T-helper 1 cell treated with Interleukin-12 subunit alpha and Interleukin-12 subunit beta and Interleukin-4 antibody, amounts not matched to agents 30 μg/mL and 1 μg/mL, for 36 hours (primary cell): ENCODE data around the gene MTNR1B.

Source experiments
- H3K27ac Mint-ChIP-seq: one replicate; pipeline ENCODE4 v1.8.0; 2021; ENCODE audit warnings: mild to moderate bottlenecking, mixed read lengths
- H3K27me3 Mint-ChIP-seq: one replicate; pipeline ENCODE4 v1.8.0; 2021; ENCODE audit warnings: low read depth, mixed read lengths
- H3K36me3 Mint-ChIP-seq: one replicate; pipeline ENCODE4 v1.8.0; 2021; ENCODE audit warnings: low read depth, mixed read lengths
- H3K4me1 Mint-ChIP-seq: one replicate; pipeline ENCODE4 v1.8.0; 2021; ENCODE audit warnings: low read depth, mixed read lengths
- H3K4me3 Mint-ChIP-seq: one replicate; pipeline ENCODE4 v1.8.0; 2021; ENCODE audit warnings: mild to moderate bottlenecking, moderate library complexity, mixed read lengths
- H3K9me3 Mint-ChIP-seq: one replicate; pipeline ENCODE4 v1.8.0; 2021; ENCODE audit warnings: mixed read lengths

Gene MTNR1B

GRCh38 chr11:93000511-93001476 lies 31.3 kb downstream of the MTNR1B start:
- Mint-ChIP-seq H3K27me3 (no peaks in the 10 kb centered on the region), H3K4me3 (no peak overlapping the region), H3K36me3 (no peaks in the 10 kb centered on the region), H3K9me3 (no peaks in the 10 kb centered on the region), H3K4me1 (no peaks in the 10 kb centered on the region), H3K27ac (no peak overlapping the region)

GRCh38 chr11:93001806-93002205 lies 32.4 kb downstream of the MTNR1B start:
- H3K4me3 Mint-ChIP-seq, result no peak overlapping the region
- H3K27me3 Mint-ChIP-seq, result no peaks in the 10 kb centered on the region
- no peaks in the 10 kb centered on the region for H3K4me1 Mint-ChIP-seq
- no peaks in the 10 kb centered on the region for H3K36me3 Mint-ChIP-seq
- no peak overlapping the region for H3K27ac Mint-ChIP-seq
- H3K9me3 Mint-ChIP-seq, result no peaks in the 10 kb centered on the region

GRCh38 chr11:93002380-93002779 lies 32.9 kb downstream of the MTNR1B start:
- Mint-ChIP-seq H3K9me3 (no peaks in the 10 kb centered on the region), H3K4me3 (no peak overlapping the region), H3K27ac (no peak overlapping the region), H3K36me3 (no peaks in the 10 kb centered on the region), H3K4me1 (no peaks in the 10 kb centered on the region), H3K27me3 (no peaks in the 10 kb centered on the region)

- Mint-ChIP-seq H3K36me3 (no peaks in the 10 kb centered on the region), H3K27me3 (no peaks in the 10 kb centered on the region), H3K4me1 (no peaks in the 10 kb centered on the region), H3K4me3 (no peak overlapping the region), H3K9me3 (no peaks in the 10 kb centered on the region), H3K27ac (no peak overlapping the region)
Observed at GRCh38 chr11:93005239-93005638, 35.8 kb downstream of the MTNR1B start.

GRCh38 chr11:93013646-93014045 lies 44.2 kb downstream of the MTNR1B start:
- no peak overlapping the region for H3K4me3 Mint-ChIP-seq
- H3K4me1 Mint-ChIP-seq, result no peaks in the 10 kb centered on the region
- H3K9me3 Mint-ChIP-seq, result no peaks in the 10 kb centered on the region
- H3K27ac Mint-ChIP-seq, result no peak overlapping the region
- H3K27me3 Mint-ChIP-seq, result no peaks in the 10 kb centered on the region
- no peaks in the 10 kb centered on the region for H3K36me3 Mint-ChIP-seq

- Mint-ChIP-seq H3K27me3 (no peaks in the 10 kb centered on the region), H3K9me3 (no peaks in the 10 kb centered on the region), H3K4me1 (no peaks in the 10 kb centered on the region), H3K36me3 (no peaks in the 10 kb centered on the region), H3K27ac (no peak overlapping the region), H3K4me3 (no peak overlapping the region)
Observed at GRCh38 chr11:93016595-93016994, 47.1 kb downstream of the MTNR1B start.

- no peaks in the 10 kb centered on the region for H3K27me3 Mint-ChIP-seq
- H3K9me3 Mint-ChIP-seq, result no peaks in the 10 kb centered on the region
- H3K36me3 Mint-ChIP-seq, result no peaks in the 10 kb centered on the region
- H3K4me3 Mint-ChIP-seq, result no peak overlapping the region
- H3K4me1 Mint-ChIP-seq, result no peaks in the 10 kb centered on the region
- no peak overlapping the region for H3K27ac Mint-ChIP-seq
Observed at GRCh38 chr11:93017821-93018690, 48.6 kb downstream of the MTNR1B start.

- Mint-ChIP-seq H3K27ac (no peak overlapping the region), H3K4me1 (no peaks in the 10 kb centered on the region), H3K27me3 (no peaks in the 10 kb centered on the region), H3K4me3 (no peak overlapping the region), H3K9me3 (no peaks in the 10 kb centered on the region), H3K36me3 (no peaks in the 10 kb centered on the region)
Observed at GRCh38 chr11:93020248-93021046, 51.0 kb downstream of the MTNR1B start.

- Mint-ChIP-seq H3K4me1 (no peaks in the 10 kb centered on the region), H3K36me3 (no peaks in the 10 kb centered on the region), H3K4me3 (no peak overlapping the region), H3K9me3 (no peaks in the 10 kb centered on the region), H3K27me3 (no peaks in the 10 kb centered on the region), H3K27ac (no peak overlapping the region)
Observed at GRCh38 chr11:93024369-93024768, 54.9 kb downstream of the MTNR1B start.

- no peak overlapping the region for H3K4me3 Mint-ChIP-seq
- no peaks in the 10 kb centered on the region for H3K36me3 Mint-ChIP-seq
- H3K9me3 Mint-ChIP-seq, result no peaks in the 10 kb centered on the region
- no peaks in the 10 kb centered on the region for H3K27me3 Mint-ChIP-seq
- no peak overlapping the region for H3K27ac Mint-ChIP-seq
- H3K4me1 Mint-ChIP-seq, result no peaks in the 10 kb centered on the region
Observed at GRCh38 chr11:93025558-93026255, 56.3 kb downstream of the MTNR1B start.

- H3K4me1 Mint-ChIP-seq, result peaks cover 3% of the 10 kb centered on the region
- H3K27ac Mint-ChIP-seq, result no peak overlapping the region
- no peaks in the 10 kb centered on the region for H3K27me3 Mint-ChIP-seq
- H3K4me3 Mint-ChIP-seq, result no peak overlapping the region
- no peaks in the 10 kb centered on the region for H3K36me3 Mint-ChIP-seq
- no peaks in the 10 kb centered on the region for H3K9me3 Mint-ChIP-seq
Observed at GRCh38 chr11:93028960-93029522, 59.6 kb downstream of the MTNR1B start.

- H3K4me3 Mint-ChIP-seq, result no peak overlapping the region
- H3K4me1 Mint-ChIP-seq, result peaks cover 3% of the 10 kb centered on the region
- no peaks in the 10 kb centered on the region for H3K27me3 Mint-ChIP-seq
- no peaks in the 10 kb centered on the region for H3K36me3 Mint-ChIP-seq
- H3K9me3 Mint-ChIP-seq, result no peaks in the 10 kb centered on the region
- H3K27ac Mint-ChIP-seq, result no peak overlapping the region
Observed at GRCh38 chr11:93031386-93031785, 61.9 kb downstream of the MTNR1B start.
